IMR-90 (cell line): ENCODE measurements around the gene PRKCH. TPM values are rescaled to one million over a fixed set of nuclear protein-coding genes. Genes with fewer than 3 reads are reported as not detected.

Source experiments
- ATAC-seq: fragments of 200-7000 bp; cut with Tn5 transposase; 2 replicates; pipeline ENCODE4 v1.9.1; 2020; ENCODE audit warnings: low read depth, mild to moderate bottlenecking, moderate library complexity
- BruUV-seq: library from RNA; stranded (reverse); fragments of 400-500 nt; replicated peaks from 2 replicates; lab custom pipeline; 2021; lab: Mats Ljungman, UMichigan
- CTCF ChIA-PET: fragments of 300-600 bp; formaldehyde crosslinking; extraction: SDS; loops from one replicate; lab custom pipeline; 2021; ENCODE audit warnings: antibody characterized with exemption; lab: Yijun Ruan, JAX
- POLR2A ChIA-PET: fragments of 300-600 bp; sonication (Branson Sonifier 250); formaldehyde crosslinking; loops from one replicate; lab custom pipeline; 2022; ENCODE audit warnings: antibody characterized with exemption; ENCODE audit not compliant: unreplicated experiment; lab: Charles Lee
- DNase-seq: peaks from one replicate; pipeline ENCODE4 v3.0.0; 2013
- H2AFZ ChIP-seq: replicated peaks from 2 replicates; pipeline ENCODE3; 2013; ENCODE audit warnings: low read length, mild to moderate bottlenecking; ENCODE audit not compliant: poor library complexity
- H2AK5ac ChIP-seq: 2 replicates; pipeline ENCODE4 v1.6.1; 2013; ENCODE audit warnings: low read depth, low read length, inconsistent platforms
- H2AK9ac ChIP-seq: replicated peaks from 2 replicates; pipeline ENCODE3; 2013; ENCODE audit warnings: mild to moderate bottlenecking, low read depth, low read length, moderate library complexity; ENCODE audit not compliant: poor library complexity
- H2BK120ac ChIP-seq: 2 replicates; pipeline ENCODE4 v1.6.1; 2013; ENCODE audit warnings: low read depth, low read length, inconsistent platforms
- H2BK15ac ChIP-seq: 3 replicates; pipeline ENCODE4 v1.6.1; 2013; ENCODE audit warnings: low read depth, low read length, inconsistent platforms
- H2BK20ac ChIP-seq: 2 replicates; pipeline ENCODE4 v1.6.1; 2013; ENCODE audit warnings: low read depth, mild to moderate bottlenecking, inconsistent platforms, low read length, moderate library complexity
- H2BK5ac ChIP-seq: 2 replicates; pipeline ENCODE4 v1.6.1; 2013; ENCODE audit warnings: mild to moderate bottlenecking, low read depth, low read length, inconsistent platforms; ENCODE audit not compliant: poor library complexity, severe bottlenecking
- H3K14ac ChIP-seq: replicated peaks from 2 replicates; pipeline ENCODE4 v1.6.1; 2013; ENCODE audit warnings: low read depth, low read length, inconsistent platforms
- H3K18ac ChIP-seq: 2 replicates; pipeline ENCODE4 v1.6.1; 2013; ENCODE audit warnings: low read depth, low read length, control low read depth
- H3K23ac ChIP-seq: 2 replicates; pipeline ENCODE4 v1.6.1; 2013; ENCODE audit warnings: low read depth, low read length, inconsistent platforms
- H3K27ac ChIP-seq: 2 replicates; pipeline ENCODE4 v1.5.1; 2013; ENCODE audit warnings: mild to moderate bottlenecking, control low read depth, low read length; ENCODE audit not compliant: insufficient read depth
- H3K27me3 ChIP-seq: 2 replicates; pipeline ENCODE4 v1.6.1; 2013; ENCODE audit warnings: low read length; ENCODE audit not compliant: control insufficient read depth, insufficient read depth
- H3K36me3 ChIP-seq: 2 replicates; pipeline ENCODE4 v1.6.1; 2013; ENCODE audit warnings: low read length, mixed read lengths; ENCODE audit not compliant: control insufficient read depth, insufficient read depth
- H3K4ac ChIP-seq: 2 replicates; pipeline ENCODE4 v1.6.1; 2013; ENCODE audit warnings: low read depth, low read length, inconsistent platforms
- H3K4me1 ChIP-seq: 2 replicates; pipeline ENCODE4 v1.6.1; 2013; ENCODE audit warnings: low read length, mixed read lengths; ENCODE audit not compliant: control insufficient read depth, insufficient read depth
- H3K4me2 ChIP-seq: 2 replicates; pipeline ENCODE4 v1.6.1; 2013; ENCODE audit warnings: low read depth, mild to moderate bottlenecking, control low read depth, low read length, moderate library complexity
- H3K4me3 ChIP-seq: 2 replicates; pipeline ENCODE4 v1.5.1; 2013; ENCODE audit warnings: low read depth, mild to moderate bottlenecking, control low read depth, low read length, moderate library complexity; ENCODE audit not compliant: insufficient read depth
- H3K56ac ChIP-seq: 2 replicates; pipeline ENCODE4 v1.6.1; 2013; ENCODE audit warnings: low read length, inconsistent platforms; ENCODE audit not compliant: insufficient read depth; ENCODE audit errors: extremely low read depth
- H3K79me1 ChIP-seq, 2 experiments: 2 replicates each; pipeline ENCODE4 v1.6.1; 2013; ENCODE audit warnings: low read length in 2 of 2, inconsistent platforms in 1 of 2, low read depth in 1 of 2
- H3K9ac ChIP-seq: 2 replicates; pipeline ENCODE4 v1.6.1; 2013; ENCODE audit warnings: low read depth, low read length, control low read depth
- H3K9me1 ChIP-seq: 2 replicates; pipeline ENCODE4 v1.6.1; 2013; ENCODE audit warnings: low read length, inconsistent platforms; ENCODE audit not compliant: insufficient read depth
- H3K9me3 ChIP-seq: 2 replicates; pipeline ENCODE4 v1.6.1; 2013; ENCODE audit warnings: low read length; ENCODE audit not compliant: control insufficient read depth, insufficient read depth
- H4K20me1 ChIP-seq: 2 replicates; pipeline ENCODE4 v1.6.1; 2013; ENCODE audit warnings: low read length, inconsistent platforms; ENCODE audit not compliant: insufficient read depth
- H4K5ac ChIP-seq: 2 replicates; pipeline ENCODE4 v1.6.1; 2013; ENCODE audit warnings: mild to moderate bottlenecking, low read depth, low read length, control low read depth
- H4K8ac ChIP-seq, 2 experiments: 2 replicates each; pipeline ENCODE4 v1.6.1; 2013; ENCODE audit warnings: low read depth in 2 of 2, low read length in 2 of 2, control low read depth in 1 of 2, inconsistent platforms in 1 of 2
- H4K91ac ChIP-seq: 2 replicates; pipeline ENCODE4 v1.6.1; 2013; ENCODE audit warnings: low read depth, low read length, inconsistent platforms; ENCODE audit not compliant: insufficient read depth
- BHLHE40 ChIP-seq: fragments of 150-350 bp; IDR thresholded peaks from 2 replicates; pipeline ENCODE4 v1.6.1; 2016; ENCODE audit warnings: mild to moderate bottlenecking, low read depth, low read length
- CEBPB ChIP-seq: IDR thresholded peaks from 2 replicates; pipeline ENCODE4 v1.6.1; 2012; ENCODE audit warnings: low read depth, low read length, improper control_type of control experiment
- CHD1 ChIP-seq: IDR thresholded peaks from 2 replicates; pipeline ENCODE4 v1.6.1; 2012; ENCODE audit warnings: low read depth, low read length, improper control_type of control experiment
- ELK1 ChIP-seq: fragments of 150-350 bp; IDR thresholded peaks from 2 replicates; pipeline ENCODE4 v1.6.1; 2016; ENCODE audit warnings: low read depth, mild to moderate bottlenecking, low read length, moderate library complexity, borderline replicate concordance
- FOS ChIP-seq: fragments of 150-350 bp; IDR thresholded peaks from 2 replicates; pipeline ENCODE4 v1.6.1; 2016; ENCODE audit warnings: low read depth, low read length
- MAFK ChIP-seq: IDR thresholded peaks from 2 replicates; pipeline ENCODE4 v1.6.1; 2012; ENCODE audit warnings: low read depth, low read length, improper control_type of control experiment
- MAZ ChIP-seq: IDR thresholded peaks from 2 replicates; pipeline ENCODE4 v1.6.1; 2012; ENCODE audit warnings: low read depth, mild to moderate bottlenecking, low read length, improper control_type of control experiment, moderate library complexity, borderline replicate concordance
- MXI1 ChIP-seq: IDR thresholded peaks from 2 replicates; pipeline ENCODE4 v1.6.1; 2012; ENCODE audit warnings: low read depth, mild to moderate bottlenecking, low read length, moderate library complexity, borderline replicate concordance
- NFE2L2 ChIP-seq: fragments of 150-350 bp; IDR thresholded peaks from 2 replicates; pipeline ENCODE4 v1.6.1; 2016; ENCODE audit warnings: low read depth, mild to moderate bottlenecking, low read length
- POLR2A ChIP-seq: IDR thresholded peaks from 2 replicates; pipeline ENCODE4 v1.6.1; 2012; ENCODE audit warnings: mild to moderate bottlenecking, low read depth, low read length
- RAD21 ChIP-seq: IDR thresholded peaks from 2 replicates; pipeline ENCODE4 v1.6.1; 2012; ENCODE audit warnings: low read length, improper control_type of control experiment
- RCOR1 ChIP-seq: IDR thresholded peaks from 2 replicates; pipeline ENCODE4 v1.6.1; 2012; ENCODE audit warnings: mild to moderate bottlenecking, low read length, improper control_type of control experiment; ENCODE audit not compliant: insufficient replicate concordance
- RFX5 ChIP-seq: IDR thresholded peaks from 2 replicates; pipeline ENCODE4 v1.8.0; 2012; ENCODE audit warnings: low read depth, mild to moderate bottlenecking, low read length, moderate library complexity
- SMC3 ChIP-seq: fragments of 150-350 bp; IDR thresholded peaks from 2 replicates; pipeline ENCODE4 v1.6.1; 2016; ENCODE audit warnings: low read depth, mild to moderate bottlenecking, antibody characterized with exemption, low read length, moderate library complexity
- USF2 ChIP-seq: fragments of 150-350 bp; IDR thresholded peaks from 2 replicates; pipeline ENCODE4 v1.6.1; 2017; ENCODE audit warnings: mild to moderate bottlenecking, antibody characterized with exemption, low read length, low read depth
- WGBS, 2 experiments: methylation state at CpG; one replicate each; pipeline versions ENCODE4 v1.1.5 to v1.1.7; 2013; ENCODE audit warnings: missing lambda C conversion rate in 2 of 2; ENCODE audit not compliant: insufficient read length in 1 of 2; ENCODE audit errors: extremely low coverage in 2 of 2; 5-methylcytosine and 5-hydroxymethylcytosine counted together
- dilution Hi-C: fragments of 300-500 bp; cut with HindIII; formaldehyde crosslinking; loops from one replicate; pipeline ENCODE4 v1.14.3; 2018; ENCODE audit warnings: low sequenced_read_pairs; ENCODE audit not compliant: unreplicated experiment
- in situ Hi-C: fragments of 300-500 bp; cut with MboI; formaldehyde crosslinking; loops from 3 replicates; pipeline ENCODE4 v1.14.3; 2019; ENCODE audit warnings: low sequenced_read_pairs, inconsistent platforms, mixed read lengths
- intact Hi-C: fragments of 100-400 bp; cut with micrococcal nuclease; formaldehyde crosslinking; loops from 2 replicates; pipeline ENCODE4 v1.10.0; 2022
- polyA plus RNA-seq, 3 experiments: library from polyadenylated mRNA; depleted of rRNA; stranded (reverse); fragments of >200 nt; gene quantifications; 2 replicates each; pipeline ENCODE4 v1.2.3, GENCODE V29; 2012; ENCODE audit warnings: low replicate concordance in 1 of 3
- total RNA-seq: library from RNA; depleted of rRNA; stranded (reverse); fragments of >200 nt; gene quantifications from 2 replicates; pipeline ENCODE4 v1.2.3, GENCODE V29; 2012
- TF ChIP-seq, protein P1 (sequence below): conservative IDR thresholded peaks from 2 replicates; pipeline ENCODE4 v1.5.1; 2012; ENCODE audit warnings: mild to moderate bottlenecking, low read depth, low read length, improper control_type of control experiment

PRKCH gene
- total and polyA plus RNA-seq, 2 of the 4 experiments (the other 2 are of a cell fraction), result 1.6 to 2.3 TPM

- Histone ChIP-seq H2BK15ac (no peak overlapping the region), H3K4me3 (no peak overlapping the region), H3K4me2 (no peak overlapping the region), H3K79me1 (peaks cover 0 to 13% of the 10 kb centered on the region in 2 experiments; a peak in 2 of 4 replicates), H3K23ac (no peak overlapping the region), H4K91ac (no peak overlapping the region), H3K18ac (no peak overlapping the region; the same call in 1 of the 2 replicates), H4K8ac (no peak overlapping the region), H2AK9ac (no peak overlapping the region), H2AFZ (no peak overlapping the region), H3K9ac (no peak overlapping the region), H2AK5ac (no peak overlapping the region), H3K56ac (no peak overlapping the region), H3K4me1 (peaks cover 21% of the 10 kb centered on the region), H3K27me3 (no peaks in the 10 kb centered on the region), H2BK120ac (no peak overlapping the region; the same call in 1 of the 2 replicates), H2BK20ac (no peak overlapping the region), H3K9me1 (peaks cover 6% of the 10 kb centered on the region; the same call in 1 of the 2 replicates), H3K27ac (no peak overlapping the region), H3K14ac (no peak overlapping the region), H2BK5ac (no peak overlapping the region), H4K20me1 (no peaks in the 10 kb centered on the region), H3K9me3 (no peaks in the 10 kb centered on the region), H3K36me3 (no peaks in the 10 kb centered on the region), H4K5ac (no peak overlapping the region), H3K4ac (no peak overlapping the region)
- DNase-seq, result no peak
- no TSS peak for BruUV-seq
- no peak for ATAC-seq
- TF ChIP-seq MXI1 (no peak), POLR2A (no peak), CEBPB (no peak), FOS (no peak), CHD1 (no peak), ELK1 (no peak), RAD21 (no peak), MAZ (no peak), RCOR1 (no peak), MAFK (no peak), RFX5 (no peak), NFE2L2 (no peak), BHLHE40 (no peak), SMC3 (no peak), USF2 (no peak)
- TF ChIP-seq, protein P1, sequence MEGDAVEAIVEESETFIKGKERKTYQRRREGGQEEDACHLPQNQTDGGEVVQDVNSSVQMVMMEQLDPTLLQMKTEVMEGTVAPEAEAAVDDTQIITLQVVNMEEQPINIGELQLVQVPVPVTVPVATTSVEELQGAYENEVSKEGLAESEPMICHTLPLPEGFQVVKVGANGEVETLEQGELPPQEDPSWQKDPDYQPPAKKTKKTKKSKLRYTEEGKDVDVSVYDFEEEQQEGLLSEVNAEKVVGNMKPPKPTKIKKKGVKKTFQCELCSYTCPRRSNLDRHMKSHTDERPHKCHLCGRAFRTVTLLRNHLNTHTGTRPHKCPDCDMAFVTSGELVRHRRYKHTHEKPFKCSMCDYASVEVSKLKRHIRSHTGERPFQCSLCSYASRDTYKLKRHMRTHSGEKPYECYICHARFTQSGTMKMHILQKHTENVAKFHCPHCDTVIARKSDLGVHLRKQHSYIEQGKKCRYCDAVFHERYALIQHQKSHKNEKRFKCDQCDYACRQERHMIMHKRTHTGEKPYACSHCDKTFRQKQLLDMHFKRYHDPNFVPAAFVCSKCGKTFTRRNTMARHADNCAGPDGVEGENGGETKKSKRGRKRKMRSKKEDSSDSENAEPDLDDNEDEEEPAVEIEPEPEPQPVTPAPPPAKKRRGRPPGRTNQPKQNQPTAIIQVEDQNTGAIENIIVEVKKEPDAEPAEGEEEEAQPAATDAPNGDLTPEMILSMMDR, result no peak
- ChIA-PET POLR2A (no interaction called here), CTCF (no interaction called here)
- intact Hi-C loops, result loop anchor here (2.0 kb wide), 1 partner anchor 265 kb away; no protein-coding TSS in a partner anchor
- WGBS, 2 experiments, result no CpG with 5 or more reads among the region's 3 CpGs
- dilution Hi-C loops, result loop anchor here (25.0 kb wide), 1 partner anchor 249 kb away; no protein-coding TSS in a partner anchor
- in situ Hi-C loops, result loop anchor here (5.0 kb wide), 1 partner anchor 269 kb away; no protein-coding TSS in a partner anchor
Observed at GRCh38 chr14:61463664-61464285, 142.4 kb downstream of the PRKCH start.
